ENCODE data around the gene HNRNPLL. TPM values are rescaled to one million over a fixed set of nuclear protein-coding genes. Genes with fewer than 3 reads are reported as not detected.
A peak's percentile ranks its signal among the peaks of the same experiment; 100 is the strongest.

The HNRNPLL gene
- total and polyA plus RNA-seq, 2 of the 13 experiments (the other 11 are each of a cell fraction or from before 2014, with no cell fraction given), result 49.4 to 103 TPM

DNA sequence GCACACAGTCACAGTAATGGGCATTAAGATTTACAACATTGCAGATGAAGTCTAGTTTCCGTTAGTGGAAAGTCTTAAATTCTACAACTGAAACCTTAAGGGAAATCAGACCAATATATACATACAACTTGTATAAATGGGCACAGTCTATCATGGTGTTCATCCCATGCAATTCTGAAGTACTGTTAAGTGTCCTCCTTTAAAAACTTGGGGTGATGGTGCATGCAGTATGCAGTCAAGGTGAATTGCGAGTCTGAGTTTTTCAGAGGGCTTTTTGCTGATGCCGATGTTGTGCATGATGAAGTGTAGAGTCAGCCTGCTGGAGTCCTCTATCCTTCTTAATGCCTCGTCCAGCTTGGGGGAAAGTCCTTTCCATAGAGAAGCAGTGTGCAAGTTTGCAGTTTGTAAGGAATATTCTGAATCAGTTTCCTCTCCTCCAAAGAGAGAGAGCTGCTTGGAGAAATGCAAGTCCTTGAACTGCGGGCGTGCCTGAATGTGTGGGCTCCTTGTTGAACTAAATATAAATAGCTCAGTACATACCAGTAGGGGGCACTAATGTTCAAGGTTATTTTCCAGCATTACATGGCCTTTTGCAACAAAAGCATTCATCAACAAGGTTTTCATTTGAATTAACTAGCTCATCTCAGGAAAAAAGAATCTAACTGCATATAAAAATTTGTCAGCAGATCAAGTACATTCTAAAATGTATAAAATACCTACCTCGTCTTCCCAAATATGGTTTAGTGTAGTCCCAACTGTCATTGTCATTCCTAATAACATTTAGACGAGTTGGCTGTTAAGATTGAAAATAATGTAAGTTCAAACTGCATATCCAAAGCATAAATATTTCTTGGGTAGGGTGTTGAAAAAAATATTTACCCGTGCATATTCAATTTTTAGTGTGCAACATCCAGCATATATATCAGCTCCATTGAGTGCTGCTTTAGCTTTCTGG lies 21.3 kb downstream of the HNRNPLL start (continued):
- TF ChIP-seq, protein P1, sequence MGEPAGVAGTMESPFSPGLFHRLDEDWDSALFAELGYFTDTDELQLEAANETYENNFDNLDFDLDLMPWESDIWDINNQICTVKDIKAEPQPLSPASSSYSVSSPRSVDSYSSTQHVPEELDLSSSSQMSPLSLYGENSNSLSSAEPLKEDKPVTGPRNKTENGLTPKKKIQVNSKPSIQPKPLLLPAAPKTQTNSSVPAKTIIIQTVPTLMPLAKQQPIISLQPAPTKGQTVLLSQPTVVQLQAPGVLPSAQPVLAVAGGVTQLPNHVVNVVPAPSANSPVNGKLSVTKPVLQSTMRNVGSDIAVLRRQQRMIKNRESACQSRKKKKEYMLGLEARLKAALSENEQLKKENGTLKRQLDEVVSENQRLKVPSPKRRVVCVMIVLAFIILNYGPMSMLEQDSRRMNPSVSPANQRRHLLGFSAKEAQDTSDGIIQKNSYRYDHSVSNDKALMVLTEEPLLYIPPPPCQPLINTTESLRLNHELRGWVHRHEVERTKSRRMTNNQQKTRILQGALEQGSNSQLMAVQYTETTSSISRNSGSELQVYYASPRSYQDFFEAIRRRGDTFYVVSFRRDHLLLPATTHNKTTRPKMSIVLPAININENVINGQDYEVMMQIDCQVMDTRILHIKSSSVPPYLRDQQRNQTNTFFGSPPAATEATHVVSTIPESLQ (CRISPR knock-in tag; conservative IDR thresholded peaks at IDR 0.05), result no peak
- TF ChIP-seq, protein P2, sequence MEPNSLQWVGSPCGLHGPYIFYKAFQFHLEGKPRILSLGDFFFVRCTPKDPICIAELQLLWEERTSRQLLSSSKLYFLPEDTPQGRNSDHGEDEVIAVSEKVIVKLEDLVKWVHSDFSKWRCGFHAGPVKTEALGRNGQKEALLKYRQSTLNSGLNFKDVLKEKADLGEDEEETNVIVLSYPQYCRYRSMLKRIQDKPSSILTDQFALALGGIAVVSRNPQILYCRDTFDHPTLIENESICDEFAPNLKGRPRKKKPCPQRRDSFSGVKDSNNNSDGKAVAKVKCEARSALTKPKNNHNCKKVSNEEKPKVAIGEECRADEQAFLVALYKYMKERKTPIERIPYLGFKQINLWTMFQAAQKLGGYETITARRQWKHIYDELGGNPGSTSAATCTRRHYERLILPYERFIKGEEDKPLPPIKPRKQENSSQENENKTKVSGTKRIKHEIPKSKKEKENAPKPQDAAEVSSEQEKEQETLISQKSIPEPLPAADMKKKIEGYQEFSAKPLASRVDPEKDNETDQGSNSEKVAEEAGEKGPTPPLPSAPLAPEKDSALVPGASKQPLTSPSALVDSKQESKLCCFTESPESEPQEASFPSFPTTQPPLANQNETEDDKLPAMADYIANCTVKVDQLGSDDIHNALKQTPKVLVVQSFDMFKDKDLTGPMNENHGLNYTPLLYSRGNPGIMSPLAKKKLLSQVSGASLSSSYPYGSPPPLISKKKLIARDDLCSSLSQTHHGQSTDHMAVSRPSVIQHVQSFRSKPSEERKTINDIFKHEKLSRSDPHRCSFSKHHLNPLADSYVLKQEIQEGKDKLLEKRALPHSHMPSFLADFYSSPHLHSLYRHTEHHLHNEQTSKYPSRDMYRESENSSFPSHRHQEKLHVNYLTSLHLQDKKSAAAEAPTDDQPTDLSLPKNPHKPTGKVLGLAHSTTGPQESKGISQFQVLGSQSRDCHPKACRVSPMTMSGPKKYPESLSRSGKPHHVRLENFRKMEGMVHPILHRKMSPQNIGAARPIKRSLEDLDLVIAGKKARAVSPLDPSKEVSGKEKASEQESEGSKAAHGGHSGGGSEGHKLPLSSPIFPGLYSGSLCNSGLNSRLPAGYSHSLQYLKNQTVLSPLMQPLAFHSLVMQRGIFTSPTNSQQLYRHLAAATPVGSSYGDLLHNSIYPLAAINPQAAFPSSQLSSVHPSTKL (CRISPR knock-in tag; IDR thresholded peaks at IDR 0.05), result no peak
- TF ChIP-seq SAP130 (CRISPR knock-in tag; IDR thresholded peaks at IDR 0.05; ENCODE audit: low read depth) (peak; percentile 18; the same call in 1 of the 2 replicates), ZNF652 (CRISPR knock-in tag; IDR thresholded peaks at IDR 0.05; ENCODE audit: borderline replicate concordance, low read depth) (0 out of 2 replicates have a peak, but pooled peaks have one; percentile 8), FOXK1 (CRISPR knock-in tag; IDR thresholded peaks at IDR 0.05; ENCODE audit: borderline replicate concordance, low read depth) (peak; percentile 20; the same call in 1 of the 2 replicates), SPEN (CRISPR knock-in tag; IDR thresholded peaks at IDR 0.05; ENCODE audit: low read depth) (no peak), PHF5A (CRISPR knock-in tag; IDR thresholded peaks at IDR 0.05; ENCODE audit: low read depth, unreplicated experiment) (peak; percentile 51), MEF2D (CRISPR knock-in tag; IDR thresholded peaks at IDR 0.05) (0 out of 2 replicates have a peak, but pooled peaks have one; percentile 18), ZNF614 (CRISPR knock-in tag; IDR thresholded peaks at IDR 0.05; ENCODE audit: borderline replicate concordance) (no peak), KMT2B (CRISPR knock-in tag; IDR thresholded peaks at IDR 0.05) (no peak), ZNF331 (CRISPR knock-in tag; IDR thresholded peaks at IDR 0.05) (0 out of 2 replicates have a peak, but pooled peaks have one; percentile 11), MED13 (CRISPR knock-in tag; IDR thresholded peaks at IDR 0.05) (no peak), FOXA1 (IDR thresholded peaks at IDR 0.05) (no peak), FOXA1 (CRISPR knock-in tag; IDR thresholded peaks at IDR 0.05) (0 out of 2 replicates have a peak, but pooled peaks have one; percentile 43), KDM5A (IDR thresholded peaks at IDR 0.05; ENCODE audit: borderline replicate concordance, low read length) (no peak), GATAD1 (CRISPR knock-in tag; IDR thresholded peaks at IDR 0.05) (no peak), ZMYM4 (CRISPR knock-in tag; IDR thresholded peaks at IDR 0.05) (peak; percentile 52; the same call in 1 of the 2 replicates), U2AF1 (optimal IDR thresholded peaks at IDR 0.05; ENCODE audit: low read depth, low read length) (no peak), SATB2 (CRISPR knock-in tag; IDR thresholded peaks at IDR 0.05) (no peak)
- TF ChIP-seq, protein P3, sequence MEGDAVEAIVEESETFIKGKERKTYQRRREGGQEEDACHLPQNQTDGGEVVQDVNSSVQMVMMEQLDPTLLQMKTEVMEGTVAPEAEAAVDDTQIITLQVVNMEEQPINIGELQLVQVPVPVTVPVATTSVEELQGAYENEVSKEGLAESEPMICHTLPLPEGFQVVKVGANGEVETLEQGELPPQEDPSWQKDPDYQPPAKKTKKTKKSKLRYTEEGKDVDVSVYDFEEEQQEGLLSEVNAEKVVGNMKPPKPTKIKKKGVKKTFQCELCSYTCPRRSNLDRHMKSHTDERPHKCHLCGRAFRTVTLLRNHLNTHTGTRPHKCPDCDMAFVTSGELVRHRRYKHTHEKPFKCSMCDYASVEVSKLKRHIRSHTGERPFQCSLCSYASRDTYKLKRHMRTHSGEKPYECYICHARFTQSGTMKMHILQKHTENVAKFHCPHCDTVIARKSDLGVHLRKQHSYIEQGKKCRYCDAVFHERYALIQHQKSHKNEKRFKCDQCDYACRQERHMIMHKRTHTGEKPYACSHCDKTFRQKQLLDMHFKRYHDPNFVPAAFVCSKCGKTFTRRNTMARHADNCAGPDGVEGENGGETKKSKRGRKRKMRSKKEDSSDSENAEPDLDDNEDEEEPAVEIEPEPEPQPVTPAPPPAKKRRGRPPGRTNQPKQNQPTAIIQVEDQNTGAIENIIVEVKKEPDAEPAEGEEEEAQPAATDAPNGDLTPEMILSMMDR (CRISPR knock-in tag; IDR thresholded peaks at IDR 0.05), result peak; percentile 81
